HepG2 (cell line): Measurements from ENCODE around the gene SFXN5. TPM values are rescaled to one million over a fixed set of nuclear protein-coding genes. Genes with fewer than 3 reads are reported as not detected.

Source experiments
- CHD4 ChIP-seq: fragments of 200-600 bp; sonication (generic); IDR thresholded peaks from 2 replicates; pipeline ENCODE4 v1.7.0; 2017; ENCODE audit warnings: mild to moderate bottlenecking, low read length, borderline replicate concordance
- DMAP1 ChIP-seq: IDR thresholded peaks from 2 replicates; pipeline ENCODE4 v1.6.1; 2016
- GATAD1 ChIP-seq: IDR thresholded peaks from 2 replicates; pipeline ENCODE4 v1.6.1; 2016; ENCODE audit warnings: missing genetic modification reagents, missing compliant biosample characterization
- GLI4 ChIP-seq: sonication (generic); formaldehyde crosslinking; IDR thresholded peaks from 2 replicates; pipeline ENCODE4 v1.5.1; 2020; ENCODE audit warnings: missing genetic modification reagents, mild to moderate bottlenecking, moderate library complexity, borderline replicate concordance
- KDM3A ChIP-seq: IDR thresholded peaks from 2 replicates; pipeline ENCODE4 v1.6.1; 2018; ENCODE audit warnings: low read depth, missing compliant biosample characterization
- MTA1 ChIP-seq: sonication (generic); formaldehyde crosslinking; IDR thresholded peaks from 2 replicates; pipeline ENCODE4 v1.4.0; 2020; ENCODE audit warnings: missing genetic modification reagents, mild to moderate bottlenecking, borderline replicate concordance
- MZF1 ChIP-seq: sonication (generic); formaldehyde crosslinking; IDR thresholded peaks from 2 replicates; pipeline ENCODE4 v1.8.1; 2023; ENCODE audit warnings: mild to moderate bottlenecking, missing genetic modification reagents, borderline replicate concordance
- RAD21 ChIP-seq: fragments of 450-650 bp; formaldehyde crosslinking; IDR thresholded peaks from 2 replicates; pipeline ENCODE4 v1.5.0; 2020; ENCODE audit warnings: mild to moderate bottlenecking
- SNRNP70 ChIP-seq: fragments of 200-400 bp; formaldehyde crosslinking; IDR thresholded peaks from 2 replicates; pipeline ENCODE4 v1.6.1; 2017; ENCODE audit warnings: mild to moderate bottlenecking, low read depth, low read length, moderate library complexity
- SRSF1 ChIP-seq: fragments of 200-400 bp; formaldehyde crosslinking; optimal IDR thresholded peaks from 2 replicates; pipeline ENCODE3; 2017; ENCODE audit warnings: mild to moderate bottlenecking, low read depth, low read length, moderate library complexity
- TARDBP ChIP-seq: sonication (generic); formaldehyde crosslinking; IDR thresholded peaks from 2 replicates; pipeline ENCODE4 v1.8.0; 2022; ENCODE audit warnings: mild to moderate bottlenecking, missing genetic modification reagents
- TRAFD1 ChIP-seq: sonication (generic); formaldehyde crosslinking; IDR thresholded peaks from 2 replicates; pipeline ENCODE4 v1.5.1; 2020; ENCODE audit warnings: missing genetic modification reagents, mild to moderate bottlenecking, borderline replicate concordance
- ZBTB7B ChIP-seq: sonication (generic); formaldehyde crosslinking; IDR thresholded peaks from 2 replicates; pipeline ENCODE4 v1.4.0; 2020; ENCODE audit warnings: missing genetic modification reagents
- ZBTB8A ChIP-seq: sonication (generic); formaldehyde crosslinking; IDR thresholded peaks from 2 replicates; pipeline ENCODE4 v1.4.0; 2020; ENCODE audit warnings: mild to moderate bottlenecking, low read depth, missing genetic modification reagents, borderline replicate concordance
- ZNF550 ChIP-seq: sonication (generic); formaldehyde crosslinking; IDR thresholded peaks from 2 replicates; pipeline ENCODE4 v1.4.0; 2020; ENCODE audit warnings: mild to moderate bottlenecking, missing genetic modification reagents, borderline replicate concordance
- ZNF83 ChIP-seq: sonication (generic); formaldehyde crosslinking; IDR thresholded peaks from 2 replicates; pipeline ENCODE4 v1.4.0; 2020; ENCODE audit warnings: missing genetic modification reagents, mild to moderate bottlenecking, borderline replicate concordance
- polyA plus RNA-seq, 8 experiments: library from polyadenylated mRNA; depleted of rRNA in 3 of 8; stranded (reverse) in 7 of 8; unstranded in 1 of 8; fragments of >200 nt; fragmentation: Illumina TruSeq in 4 of 8; extraction: Trizol in 4 of 8; gene quantifications; 2 replicates each; pipeline versions ENCODE4 v1.2.1 to v1.2.3, GENCODE V29; 2011 to 2016; ENCODE audit warnings: low read depth in 4 of 8, missing spikeins in 1 of 8, mixed read lengths in 1 of 8; ENCODE audit not compliant: insufficient read depth in 1 of 8
- total RNA-seq, 5 experiments: library from RNA; depleted of rRNA; stranded (reverse); fragments of >200 nt; fragmentation: Illumina TruSeq; extraction: Trizol; gene quantifications; 2 replicates each; pipeline ENCODE4 v1.2.3, GENCODE V29; 2016; ENCODE audit warnings: low read depth in 1 of 5
- TF ChIP-seq, protein P1 (sequence below): sonication (generic); formaldehyde crosslinking; IDR thresholded peaks from 2 replicates; pipeline ENCODE4 v1.9.0; 2021; ENCODE audit warnings: missing genetic modification reagents, borderline replicate concordance
- TF ChIP-seq, protein P2 (sequence below): sonication (generic); formaldehyde crosslinking; IDR thresholded peaks from 2 replicates; pipeline ENCODE4 v1.9.0; 2021; ENCODE audit warnings: missing genetic modification reagents, mild to moderate bottlenecking, borderline replicate concordance

SFXN5 gene
- total and polyA plus RNA-seq, 2 of the 13 experiments (the other 11 are each of a cell fraction or from before 2014, with no cell fraction given), result 34.9 to 37.4 TPM

- TF ChIP-seq ZBTB7B (no peak), RAD21 (peak; percentile 99), SNRNP70 (no peak), TARDBP (CRISPR knock-in tag) (no peak), GATAD1 (CRISPR knock-in tag) (no peak; the same call in 1 of the 2 replicates), CHD4 (no peak), MTA1 (CRISPR knock-in tag) (no peak), ZBTB8A (CRISPR knock-in tag) (no peak), ZNF83 (no peak), GLI4 (no peak), KDM3A (CRISPR knock-in tag) (0 out of 2 replicates have a peak, but pooled peaks have one; percentile 42), DMAP1 (no peak), MZF1 (CRISPR knock-in tag) (0 out of 2 replicates have a peak, but pooled peaks have one; percentile 80), ZNF550 (CRISPR knock-in tag) (no peak; the same call in 1 of the 2 replicates), SRSF1 (no peak), TRAFD1 (CRISPR knock-in tag) (0 out of 2 replicates have a peak, but pooled peaks have one; percentile 60)
- TF ChIP-seq, protein P1, sequence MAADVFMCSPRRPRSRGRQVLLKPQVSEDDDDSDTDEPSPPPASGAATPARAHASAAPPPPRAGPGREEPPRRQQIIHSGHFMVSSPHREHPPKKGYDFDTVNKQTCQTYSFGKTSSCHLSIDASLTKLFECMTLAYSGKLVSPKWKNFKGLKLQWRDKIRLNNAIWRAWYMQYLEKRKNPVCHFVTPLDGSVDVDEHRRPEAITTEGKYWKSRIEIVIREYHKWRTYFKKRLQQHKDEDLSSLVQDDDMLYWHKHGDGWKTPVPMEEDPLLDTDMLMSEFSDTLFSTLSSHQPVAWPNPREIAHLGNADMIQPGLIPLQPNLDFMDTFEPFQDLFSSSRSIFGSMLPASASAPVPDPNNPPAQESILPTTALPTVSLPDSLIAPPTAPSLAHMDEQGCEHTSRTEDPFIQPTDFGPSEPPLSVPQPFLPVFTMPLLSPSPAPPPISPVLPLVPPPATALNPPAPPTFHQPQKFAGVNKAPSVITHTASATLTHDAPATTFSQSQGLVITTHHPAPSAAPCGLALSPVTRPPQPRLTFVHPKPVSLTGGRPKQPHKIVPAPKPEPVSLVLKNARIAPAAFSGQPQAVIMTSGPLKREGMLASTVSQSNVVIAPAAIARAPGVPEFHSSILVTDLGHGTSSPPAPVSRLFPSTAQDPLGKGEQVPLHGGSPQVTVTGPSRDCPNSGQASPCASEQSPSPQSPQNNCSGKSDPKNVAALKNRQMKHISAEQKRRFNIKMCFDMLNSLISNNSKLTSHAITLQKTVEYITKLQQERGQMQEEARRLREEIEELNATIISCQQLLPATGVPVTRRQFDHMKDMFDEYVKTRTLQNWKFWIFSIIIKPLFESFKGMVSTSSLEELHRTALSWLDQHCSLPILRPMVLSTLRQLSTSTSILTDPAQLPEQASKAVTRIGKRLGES (CRISPR knock-in tag), result no peak
- TF ChIP-seq, protein P2, sequence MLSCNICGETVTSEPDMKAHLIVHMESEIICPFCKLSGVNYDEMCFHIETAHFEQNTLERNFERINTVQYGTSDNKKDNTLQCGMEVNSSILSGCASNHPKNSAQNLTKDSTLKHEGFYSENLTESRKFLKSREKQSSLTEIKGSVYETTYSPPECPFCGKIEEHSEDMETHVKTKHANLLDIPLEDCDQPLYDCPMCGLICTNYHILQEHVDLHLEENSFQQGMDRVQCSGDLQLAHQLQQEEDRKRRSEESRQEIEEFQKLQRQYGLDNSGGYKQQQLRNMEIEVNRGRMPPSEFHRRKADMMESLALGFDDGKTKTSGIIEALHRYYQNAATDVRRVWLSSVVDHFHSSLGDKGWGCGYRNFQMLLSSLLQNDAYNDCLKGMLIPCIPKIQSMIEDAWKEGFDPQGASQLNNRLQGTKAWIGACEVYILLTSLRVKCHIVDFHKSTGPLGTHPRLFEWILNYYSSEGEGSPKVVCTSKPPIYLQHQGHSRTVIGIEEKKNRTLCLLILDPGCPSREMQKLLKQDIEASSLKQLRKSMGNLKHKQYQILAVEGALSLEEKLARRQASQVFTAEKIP, result no peak
Measured at GRCh38 chr2:73085691-73086090, 14.2 kb upstream of the SFXN5 start (continued).
